Measurements from ENCODE around the gene DOCK2. TPM values are rescaled to one million over a fixed set of nuclear protein-coding genes. Genes with fewer than 3 reads are reported as not detected.

DOCK2 gene
- total and polyA plus RNA-seq, 2 experiments from 2014 or later, result 6.5 to 10.4 TPM

DNA sequence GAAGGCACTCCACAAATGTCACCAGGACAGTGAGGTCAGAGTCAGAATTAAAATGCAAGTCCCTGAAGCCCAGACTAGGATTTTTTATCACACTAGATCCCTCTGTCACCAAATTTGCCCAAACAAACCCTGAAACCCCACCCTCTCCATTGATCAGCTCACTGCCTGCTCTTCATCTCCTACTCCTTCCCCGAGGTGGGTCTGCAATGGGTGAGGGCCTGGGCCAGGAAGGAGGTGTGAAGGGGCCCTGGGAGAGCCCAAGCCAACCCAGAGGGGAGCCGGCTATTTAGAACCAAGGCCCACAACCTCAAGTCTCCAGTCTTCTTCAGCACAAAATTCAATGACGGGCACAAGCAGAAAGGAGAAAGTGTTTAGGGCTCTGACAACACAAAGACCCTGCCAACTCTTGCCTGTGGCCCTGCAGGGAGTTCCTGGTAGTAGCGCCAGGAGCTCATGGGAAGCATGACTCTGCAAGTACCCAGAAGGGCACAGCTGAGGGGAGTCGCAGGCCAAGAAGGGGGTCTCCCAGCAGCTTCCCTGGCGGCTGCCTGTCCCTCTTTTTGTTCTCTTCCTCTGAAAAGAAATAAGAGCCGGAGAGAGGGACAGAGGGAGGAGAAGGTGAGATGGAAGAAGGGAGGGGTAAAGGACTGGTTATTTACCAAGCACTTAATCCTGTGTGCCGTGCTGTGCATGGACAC lies 474.2 kb downstream of the DOCK2 start:
- H3K9me2 ChIP-seq (ENCODE audit: insufficient read depth), result no peaks in the 10 kb centered on the region
- no peak for DNase-seq
- TF ChIP-seq EZH2phosphoT487 (IDR thresholded peaks at IDR 0.05; ENCODE audit: insufficient read depth, low read depth) (no peak), EZH2 (IDR thresholded peaks at IDR 0.05; ENCODE audit: insufficient read depth, poor library complexity, severe bottlenecking) (no peak)
- H3K4me1 ChIP-seq (ENCODE audit: insufficient read depth), result no peaks in the 10 kb centered on the region
- no peaks in the 10 kb centered on the region for H3K36me3 ChIP-seq (ENCODE audit: low read depth)
- H3K9ac ChIP-seq, result no peak overlapping the region
- no peaks in the 10 kb centered on the region for H3K79me2 ChIP-seq (ENCODE audit: insufficient read depth)
- WGBS, 2 experiments (ENCODE audit: low coverage in 1 of 2, low lambda C conversion rate in 2 of 2, missing lambda C conversion rate in 2 of 2), result 41 to 52% methylated on average over 7 to 8 of the region's 8 CpGs
- peaks cover 4% of the 10 kb centered on the region; the same call in 1 of the 2 replicates for H3K27me3 ChIP-seq (replicated peaks; ENCODE audit: insufficient read depth)
- H3K27ac ChIP-seq, result no peak overlapping the region
- H3K4me2 ChIP-seq (ENCODE audit: unreplicated experiment), result no peak overlapping the region
- no peaks in the 10 kb centered on the region for H3F3A ChIP-seq (ENCODE audit: insufficient read depth)
- H2AFZ ChIP-seq, result no peak overlapping the region
- H3K4me3 ChIP-seq, result no peak overlapping the region
- in situ Hi-C loops (cut with MboI), result loop anchor here (25.0 kb wide), 1 partner anchor 301 kb away; no protein-coding TSS in a partner anchor
- no peaks in the 10 kb centered on the region for H4K20me1 ChIP-seq (ENCODE audit: insufficient read depth)
- H3K9me3 ChIP-seq (ENCODE audit: low read depth), result no peaks in the 10 kb centered on the region

- Histone ChIP-seq H3K9me3 (ENCODE audit: low read depth) (no peaks in the 10 kb centered on the region), H3K9me2 (ENCODE audit: insufficient read depth) (no peaks in the 10 kb centered on the region), H3K9ac (no peak overlapping the region), H4K20me1 (ENCODE audit: insufficient read depth) (no peaks in the 10 kb centered on the region), H3K27me3 (replicated peaks; ENCODE audit: insufficient read depth) (no peaks in the 10 kb centered on the region), H3K4me1 (ENCODE audit: insufficient read depth) (no peaks in the 10 kb centered on the region), H3K4me2 (ENCODE audit: unreplicated experiment) (no peak overlapping the region), H3K79me2 (ENCODE audit: insufficient read depth) (no peaks in the 10 kb centered on the region), H2AFZ (no peak overlapping the region), H3F3A (ENCODE audit: insufficient read depth) (no peaks in the 10 kb centered on the region), H3K4me3 (no peak overlapping the region), H3K36me3 (ENCODE audit: low read depth) (no peaks in the 10 kb centered on the region), H3K27ac (no peak overlapping the region)
- no peak for DNase-seq
- WGBS, 2 experiments (ENCODE audit: low coverage in 1 of 2, low lambda C conversion rate in 2 of 2, missing lambda C conversion rate in 2 of 2), result 52 to 53% methylated on average over 6 of the region's 6 CpGs
- in situ Hi-C loops (cut with MboI), result loop anchor here (25.0 kb wide), 1 partner anchor 299 kb away; no protein-coding TSS in a partner anchor
- TF ChIP-seq EZH2phosphoT487 (IDR thresholded peaks at IDR 0.05; ENCODE audit: insufficient read depth, low read depth), result no peak
- no peak for TF ChIP-seq EZH2 (IDR thresholded peaks at IDR 0.05; ENCODE audit: insufficient read depth, poor library complexity, severe bottlenecking)
Observed at GRCh38 chr5:170112876-170113521, 475.9 kb downstream of the DOCK2 start.

DNA sequence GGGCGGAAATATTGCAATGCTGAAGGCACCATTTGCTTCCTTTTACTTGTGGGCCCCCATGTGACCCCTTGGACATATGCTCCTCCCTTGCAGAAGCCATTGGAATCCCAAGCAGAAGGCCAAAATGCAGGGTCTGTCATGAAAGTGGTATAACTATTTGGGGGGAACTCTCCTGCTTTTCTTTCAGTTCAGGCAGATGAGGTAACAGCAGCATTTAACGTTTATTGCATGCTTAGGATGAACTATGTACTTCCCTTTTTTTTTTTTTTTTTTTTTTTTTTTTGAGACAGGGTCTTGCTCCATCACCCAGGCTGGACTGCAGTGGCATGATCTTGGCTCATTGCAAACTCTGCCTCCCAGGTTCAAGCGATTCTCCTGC lies 476.4 kb downstream of the DOCK2 start:
- H3K79me2 ChIP-seq (ENCODE audit: insufficient read depth), result no peaks in the 10 kb centered on the region
- H3K4me3 ChIP-seq, result no peak overlapping the region
- no peaks in the 10 kb centered on the region for H3K4me1 ChIP-seq (ENCODE audit: insufficient read depth)
- H3F3A ChIP-seq (ENCODE audit: insufficient read depth), result no peaks in the 10 kb centered on the region
- no peaks in the 10 kb centered on the region for H3K36me3 ChIP-seq (ENCODE audit: low read depth)
- H2AFZ ChIP-seq, result no peak overlapping the region
- H3K9me3 ChIP-seq (ENCODE audit: low read depth), result no peaks in the 10 kb centered on the region
- H3K27me3 ChIP-seq (replicated peaks; ENCODE audit: insufficient read depth), result no peaks in the 10 kb centered on the region
- H3K9me2 ChIP-seq (ENCODE audit: insufficient read depth), result no peaks in the 10 kb centered on the region
- no peak for TF ChIP-seq EZH2 (IDR thresholded peaks at IDR 0.05; ENCODE audit: insufficient read depth, poor library complexity, severe bottlenecking)
- no peak for TF ChIP-seq EZH2phosphoT487 (IDR thresholded peaks at IDR 0.05; ENCODE audit: insufficient read depth, low read depth)
- no peak overlapping the region for H3K27ac ChIP-seq
- H3K4me2 ChIP-seq (ENCODE audit: unreplicated experiment), result no peak overlapping the region
- H3K9ac ChIP-seq, result no peak overlapping the region
- no peaks in the 10 kb centered on the region for H4K20me1 ChIP-seq (ENCODE audit: insufficient read depth)
- 69 to 71% methylated on average over 3 of the region's 3 CpGs for WGBS, 2 experiments (ENCODE audit: low coverage in 1 of 2, low lambda C conversion rate in 2 of 2, missing lambda C conversion rate in 2 of 2)
- in situ Hi-C loops (cut with MboI), result loop anchor here (25.0 kb wide), 1 partner anchor 299 kb away; no protein-coding TSS in a partner anchor
- DNase-seq, result no peak

DNA sequence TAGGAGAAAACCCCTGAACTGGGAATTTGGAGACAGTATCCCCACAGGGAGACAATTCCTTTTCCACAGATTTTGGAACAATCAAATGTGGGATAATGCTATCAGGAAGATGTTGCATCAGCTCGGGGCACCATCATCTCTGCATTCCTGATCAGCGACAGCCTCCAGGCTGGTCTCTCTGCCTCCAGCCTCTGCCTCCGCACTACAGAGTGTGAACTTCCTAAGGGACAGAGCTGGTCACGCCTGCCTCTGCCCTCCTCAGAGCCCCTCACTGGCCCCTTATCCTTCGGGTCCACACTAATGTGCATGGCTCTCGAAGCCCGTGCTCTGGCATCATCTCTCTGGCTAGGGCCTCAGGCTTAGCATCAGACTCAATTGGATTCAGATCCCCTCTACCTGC lies 477.2 kb downstream of the DOCK2 start:
- TF ChIP-seq EZH2 (IDR thresholded peaks at IDR 0.05; ENCODE audit: insufficient read depth, poor library complexity, severe bottlenecking) (no peak), EZH2phosphoT487 (IDR thresholded peaks at IDR 0.05; ENCODE audit: insufficient read depth, low read depth) (no peak)
- Histone ChIP-seq H3K79me2 (ENCODE audit: insufficient read depth) (no peaks in the 10 kb centered on the region), H4K20me1 (ENCODE audit: insufficient read depth) (no peaks in the 10 kb centered on the region), H3F3A (ENCODE audit: insufficient read depth) (no peaks in the 10 kb centered on the region), H3K36me3 (ENCODE audit: low read depth) (no peaks in the 10 kb centered on the region), H3K4me2 (ENCODE audit: unreplicated experiment) (no peak overlapping the region), H2AFZ (no peak overlapping the region), H3K9ac (no peak overlapping the region), H3K9me3 (ENCODE audit: low read depth) (no peaks in the 10 kb centered on the region), H3K4me1 (ENCODE audit: insufficient read depth) (no peaks in the 10 kb centered on the region), H3K27me3 (replicated peaks; ENCODE audit: insufficient read depth) (no peaks in the 10 kb centered on the region), H3K9me2 (ENCODE audit: insufficient read depth) (no peaks in the 10 kb centered on the region), H3K4me3 (no peak overlapping the region), H3K27ac (no peak overlapping the region)
- WGBS, 2 experiments (ENCODE audit: low coverage in 1 of 2, low lambda C conversion rate in 2 of 2, missing lambda C conversion rate in 2 of 2), result 65 to 69% methylated on average over 7 of the region's 7 CpGs
- in situ Hi-C loops (cut with MboI), result loop anchor here (25.0 kb wide), 1 partner anchor 298 kb away; no protein-coding TSS in a partner anchor
- no peak for DNase-seq
